Endothelial cell of umbilical vein (primary cell): Measurements from ENCODE around the gene CNTRL. TPM values are rescaled to one million over a fixed set of nuclear protein-coding genes. Genes with fewer than 3 reads are reported as not detected.

Experiments used
- BruUV-seq: library from RNA; stranded (reverse); fragments of 400-500 nt; replicated peaks from 2 replicates; lab custom pipeline; 2021; lab: Mats Ljungman, UMichigan
- CTCF ChIA-PET: fragments of 300-600, 350-600 bp; sonication (Branson Sonifier 250); formaldehyde crosslinking; loops from one replicate; lab custom pipeline; 2021; ENCODE audit warnings: antibody characterized with exemption, inconsistent platforms; lab: Charles Lee
- POLR2A ChIA-PET: fragments of 300-600, 350-600 bp; sonication (Branson Sonifier 250); formaldehyde crosslinking; loops from one replicate; lab custom pipeline; 2021; ENCODE audit warnings: antibody characterized with exemption, inconsistent platforms; lab: Charles Lee
- DNase-seq: peaks from one replicate; pipeline ENCODE4 v3.0.0-alpha.2; 2011; ENCODE audit warnings: low read depth, low spot score
- FAIRE-seq: peaks from 2 replicates; lab custom pipeline; 2011; peaks lifted over from hg19 to GRCh38; lab: Jason Lieb, UNC
- H2AFZ ChIP-seq: 2 replicates; pipeline ENCODE4 v1.6.0; 2012; ENCODE audit warnings: low read depth, low read length, control low read depth, inconsistent platforms
- H3K27ac ChIP-seq: 2 replicates; pipeline ENCODE4 v1.5.1; 2011; ENCODE audit warnings: low read depth, mild to moderate bottlenecking, control low read depth, low read length, moderate library complexity; ENCODE audit not compliant: insufficient read depth
- H3K27me3 ChIP-seq, 2 experiments: 2 replicates each; pipeline versions ENCODE4 v1.6.0 to v1.6.1; 2011; ENCODE audit warnings: low read length in 2 of 2, mixed read lengths in 1 of 2; ENCODE audit not compliant: control insufficient read depth in 2 of 2, insufficient read depth in 2 of 2
- H3K36me3 ChIP-seq, 2 experiments: 2 replicates in 1 of 2; 3 replicates in 1 of 2; pipeline ENCODE4 v1.5.1; 2011; ENCODE audit warnings: low read length in 2 of 2, mild to moderate bottlenecking in 1 of 2, moderate library complexity in 1 of 2; ENCODE audit not compliant: control insufficient read depth in 2 of 2, insufficient read depth in 2 of 2; ENCODE audit errors: extremely low read depth in 1 of 2
- H3K4me1 ChIP-seq: 3 replicates; pipeline ENCODE4 v1.5.1; 2011; ENCODE audit warnings: mild to moderate bottlenecking, low read length; ENCODE audit not compliant: control insufficient read depth, insufficient read depth; ENCODE audit errors: extremely low read depth
- H3K4me2 ChIP-seq: 2 replicates; pipeline ENCODE4 v1.6.1; 2011; ENCODE audit warnings: low read length, control low read depth, mixed read lengths; ENCODE audit not compliant: insufficient read depth
- H3K4me3 ChIP-seq, 3 experiments: fragments of 200-600 bp in 1 of 3; sonication (generic), shearing (Covaris generic) in 1 of 3; replicated peaks in 1 of 3; 2 replicates each; pipeline ENCODE4 v1.5.1; 2011 to 2016; ENCODE audit warnings: control low read depth in 3 of 3, low read length in 3 of 3, mild to moderate bottlenecking in 2 of 3, inconsistent platforms in 1 of 3, low read depth in 1 of 3, moderate library complexity in 1 of 3; ENCODE audit not compliant: insufficient read depth in 1 of 3
- H3K79me2 ChIP-seq: 2 replicates; pipeline ENCODE4 v1.6.0; 2012; ENCODE audit warnings: low read length, inconsistent platforms; ENCODE audit not compliant: control insufficient read depth, insufficient read depth
- H3K9ac ChIP-seq: replicated peaks from 2 replicates; pipeline ENCODE3; 2011; ENCODE audit warnings: low read length, control low read depth; ENCODE audit not compliant: insufficient read depth; ENCODE audit errors: extremely low read depth
- H3K9me1 ChIP-seq: replicated peaks from 3 replicates; pipeline ENCODE4 v1.6.0; 2011; ENCODE audit warnings: mild to moderate bottlenecking, low read length; ENCODE audit not compliant: control insufficient read depth, insufficient read depth; ENCODE audit errors: extremely low read depth
- H3K9me3 ChIP-seq: replicated peaks from 2 replicates; pipeline ENCODE4 v1.5.1; 2012; ENCODE audit warnings: low read length, inconsistent platforms; ENCODE audit not compliant: control insufficient read depth, insufficient read depth
- H4K20me1 ChIP-seq: replicated peaks from 2 replicates; pipeline ENCODE3; 2011; ENCODE audit warnings: mild to moderate bottlenecking, low read length; ENCODE audit not compliant: control insufficient read depth, insufficient read depth; ENCODE audit errors: extremely low read depth
- CTCF ChIP-seq, 2 donors: IDR thresholded peaks; 1 replicate in 1 of 2; 2 replicates in 1 of 2; pipeline ENCODE4 v1.5.1; 2011; ENCODE audit warnings: low read length in 2 of 2, mild to moderate bottlenecking in 2 of 2, moderate library complexity in 2 of 2, control low read depth in 1 of 2, inconsistent platforms in 1 of 2, low read depth in 1 of 2; ENCODE audit not compliant: insufficient read depth in 1 of 2; ENCODE audit errors: extremely low read depth in 1 of 2
- EZH2 ChIP-seq: IDR thresholded peaks from 2 replicates; pipeline ENCODE4 v1.6.1; 2012; ENCODE audit warnings: borderline replicate concordance, low read depth, mild to moderate bottlenecking, moderate library complexity, low read length, inconsistent platforms; ENCODE audit not compliant: severe bottlenecking
- FOS ChIP-seq: IDR thresholded peaks from 2 replicates; pipeline ENCODE4 v1.6.1; 2011; ENCODE audit warnings: mild to moderate bottlenecking, low read length, moderate library complexity, borderline replicate concordance; ENCODE audit not compliant: insufficient read depth
- GATA2 ChIP-seq: IDR thresholded peaks from 2 replicates; pipeline ENCODE4 v1.7.0; 2011; ENCODE audit warnings: low read depth, mild to moderate bottlenecking, moderate library complexity, mixed read lengths, low read length; ENCODE audit not compliant: insufficient read length, insufficient read depth
- JUN ChIP-seq: IDR thresholded peaks from 2 replicates; pipeline ENCODE4 v1.6.1; 2011; ENCODE audit warnings: borderline replicate concordance, low read depth; ENCODE audit not compliant: insufficient read length, insufficient read depth
- MAX ChIP-seq: IDR thresholded peaks from 2 replicates; pipeline ENCODE4 v1.6.1; 2011; ENCODE audit not compliant: insufficient read depth, insufficient read length
- MYC ChIP-seq: IDR thresholded peaks from one replicate; pipeline ENCODE4 v1.6.1; 2011; ENCODE audit warnings: mild to moderate bottlenecking, low read depth, low read length
- POLR2A ChIP-seq: IDR thresholded peaks from 2 replicates; pipeline ENCODE4 v1.6.1; 2012; ENCODE audit warnings: low read depth, mild to moderate bottlenecking, control low read depth, low read length
- POLR2AphosphoS5 ChIP-seq: IDR thresholded peaks from 2 replicates; pipeline ENCODE4 v1.6.1; 2012; ENCODE audit warnings: low read depth, mild to moderate bottlenecking, control low read depth, low read length, moderate library complexity; ENCODE audit not compliant: insufficient read depth
- dilution Hi-C: fragments of 300-500 bp; cut with MboI; formaldehyde crosslinking; loops from one replicate; pipeline ENCODE4 v1.15.0; 2019; ENCODE audit warnings: low sequenced_read_pairs; ENCODE audit not compliant: extremely low pct_ligation_motif_present
- intact Hi-C: fragments of 100-400 bp; cut with micrococcal nuclease; formaldehyde crosslinking; loops from one replicate; pipeline ENCODE4 v1.10.0; 2022
- polyA plus RNA-seq, 4 experiments: library from polyadenylated mRNA; depleted of rRNA in 3 of 4; stranded (reverse) in 3 of 4; unstranded in 1 of 4; fragments of >200 nt; gene quantifications; 2 replicates each; pipeline versions ENCODE4 v1.2.1 to v1.2.3, GENCODE V29; 2011 to 2012; ENCODE audit warnings: missing spikeins in 1 of 4
- total RNA-seq: library from RNA; stranded (reverse); gene quantifications from 2 replicates; pipeline ENCODE4 v1.2.3, GENCODE V29; 2021

The CNTRL gene
- total and polyA plus RNA-seq, 2 donors (not counting 3 experiments of a cell fraction or from before 2014, with no cell fraction given) = 6.1 to 21.8 TPM

- intact Hi-C loops (no loop called here), dilution Hi-C loops (no loop called here)
- no peak overlapping the region for H2AFZ ChIP-seq
- POLR2A ChIA-PET = no interaction called here
- no peak overlapping the region for H3K9ac ChIP-seq
- no peaks in the 10 kb centered on the region for H3K79me2 ChIP-seq
- no peak for TF ChIP-seq POLR2AphosphoS5
- no peak for TF ChIP-seq EZH2
- no peak for TF ChIP-seq FOS
- no peak for TF ChIP-seq MYC
- TF ChIP-seq GATA2 = no peak
- no peak for TF ChIP-seq POLR2A
- TF ChIP-seq CTCF (IDR thresholded peaks at IDR 0.05; ENCODE audit: extremely low read depth in 1 of 2, insufficient read depth in 1 of 2, low read depth in 1 of 2, low read length in 2 of 2) = no peak
- TF ChIP-seq JUN = no peak
- TF ChIP-seq MAX = no peak
- no peaks in the 10 kb centered on the region for H3K9me3 ChIP-seq
- H3K36me3 ChIP-seq = peaks cover 16 to 25% of the 10 kb centered on the region in 2 experiments
- H4K20me1 ChIP-seq = no peaks in the 10 kb centered on the region
- BruUV-seq = no TSS peak
- CTCF ChIA-PET = interaction anchor here (1.3 to 1.5 kb wide), 3 partner anchors 8 to 13 kb away, joined by 3 to 8 read pairs (median 5); no protein-coding TSS in a partner anchor
- H3K27me3 ChIP-seq = no peaks in the 10 kb centered on the region
- no peaks in the 10 kb centered on the region for H3K4me1 ChIP-seq
- DNase-seq (no peak), FAIRE-seq (no peak)
- H3K9me1 ChIP-seq = no peaks in the 10 kb centered on the region
- no peak overlapping the region for H3K4me3 ChIP-seq
- H3K27ac ChIP-seq = no peak overlapping the region
- no peak overlapping the region for H3K4me2 ChIP-seq
Observed at GRCh38 chr9:121172726-121173487, 98.2 kb downstream of the CNTRL start.
